HG03469 (cell line): ENCODE results near the gene DISC1.

Experiments used
- ATAC-seq: cut with Tn5 transposase; IDR thresholded peaks from one replicate; pipeline ENCODE4 v1.9.1; 2021; ENCODE audit warnings: mild to moderate bottlenecking, moderate library complexity, moderate number of reproducible peaks; ENCODE audit not compliant: unreplicated experiment

DISC1 gene

DNA sequence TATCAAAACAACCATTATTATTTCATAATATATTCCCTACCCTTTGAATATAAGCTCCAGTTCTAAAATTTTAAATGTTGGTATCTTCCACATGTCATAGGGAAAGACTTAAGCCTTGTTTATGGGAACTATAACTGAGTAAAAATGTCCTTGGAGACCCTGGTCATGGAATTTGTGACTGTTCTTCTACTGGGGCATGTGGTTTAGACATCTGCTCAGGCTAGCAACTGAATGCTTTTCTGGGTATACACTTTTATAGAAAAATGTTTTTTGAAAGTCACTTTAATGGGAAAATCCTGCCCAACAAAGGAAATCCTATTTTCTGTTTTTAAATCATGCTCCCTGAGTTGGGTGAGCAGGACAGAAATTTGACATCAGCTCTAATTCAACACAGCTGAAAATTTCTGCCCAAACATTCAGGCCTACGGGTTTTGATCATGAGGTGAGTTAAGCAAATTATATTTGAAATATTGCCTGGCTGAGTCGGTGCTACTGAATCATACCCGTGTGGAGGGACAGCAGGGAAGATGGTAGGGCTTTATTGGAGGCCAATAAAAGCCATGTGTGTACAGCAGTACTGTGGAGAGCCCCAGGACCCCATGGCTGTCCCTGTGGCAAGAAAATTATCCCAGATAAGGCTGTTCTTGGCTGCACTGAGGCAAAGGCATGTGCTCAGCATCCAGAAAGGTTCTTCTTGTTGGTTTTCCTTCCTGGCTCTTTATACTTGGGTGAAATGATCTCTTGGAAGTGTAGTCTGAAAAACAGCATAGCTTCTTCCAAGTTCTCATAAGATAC is 391.8 kb downstream of the DISC1 start:
- ATAC-seq: no peak

DNA sequence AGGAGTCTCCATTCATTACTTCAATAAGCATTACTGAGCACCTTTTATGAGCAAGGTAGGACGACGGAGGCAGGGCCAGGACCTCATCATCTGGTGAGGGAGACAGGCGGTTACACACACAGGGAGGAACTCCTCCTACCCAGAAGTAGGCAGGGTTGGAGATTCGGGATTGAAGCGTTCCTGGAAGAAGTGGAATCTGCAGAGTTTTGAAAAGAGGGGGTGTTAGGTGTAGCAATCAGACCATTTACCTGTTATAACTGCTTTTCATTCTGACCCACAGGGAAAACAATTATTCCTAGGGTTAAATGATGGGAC is 392.4 kb downstream of the DISC1 start:
- no peak for ATAC-seq

DNA sequence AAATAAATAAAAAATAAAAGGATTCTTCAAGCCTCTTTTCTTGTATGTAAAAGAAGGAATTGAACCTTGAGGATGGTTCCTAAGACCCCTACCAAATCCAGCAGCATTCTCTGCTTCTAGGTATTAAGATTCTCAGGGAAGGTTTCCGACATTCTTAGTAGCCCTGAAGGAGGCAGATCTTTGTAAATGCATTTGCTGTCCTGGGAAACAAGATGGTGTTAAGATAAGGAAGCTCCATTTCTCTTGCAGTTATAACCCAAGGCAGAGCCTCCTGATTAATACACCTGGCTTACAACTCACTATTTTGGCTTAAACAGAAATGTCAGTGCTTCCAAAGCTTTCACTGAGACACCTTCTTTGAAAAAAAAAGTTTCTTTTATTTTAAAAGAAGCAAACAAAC is 393.8 kb downstream of the DISC1 start:
- no peak for ATAC-seq

DNA sequence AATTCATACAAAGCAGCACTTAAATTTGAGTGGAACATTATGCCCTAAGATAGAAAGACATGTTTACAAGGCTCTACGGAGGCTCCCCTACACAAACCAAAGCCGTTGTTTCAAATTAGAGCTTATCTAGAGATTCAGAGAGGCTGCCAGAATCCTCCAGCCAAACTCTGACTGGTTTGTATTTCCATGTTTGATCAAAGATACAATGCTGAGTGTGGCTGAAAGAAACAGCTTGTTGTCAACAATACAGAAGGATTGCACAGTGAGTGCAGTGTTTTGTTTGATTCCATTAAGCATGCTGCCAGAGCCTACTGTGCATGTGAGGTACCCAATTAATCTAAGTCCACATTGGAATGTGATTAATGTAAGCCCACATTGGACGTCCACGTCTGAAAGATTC is 402.7 kb downstream of the DISC1 start:
- no peak for ATAC-seq

DNA sequence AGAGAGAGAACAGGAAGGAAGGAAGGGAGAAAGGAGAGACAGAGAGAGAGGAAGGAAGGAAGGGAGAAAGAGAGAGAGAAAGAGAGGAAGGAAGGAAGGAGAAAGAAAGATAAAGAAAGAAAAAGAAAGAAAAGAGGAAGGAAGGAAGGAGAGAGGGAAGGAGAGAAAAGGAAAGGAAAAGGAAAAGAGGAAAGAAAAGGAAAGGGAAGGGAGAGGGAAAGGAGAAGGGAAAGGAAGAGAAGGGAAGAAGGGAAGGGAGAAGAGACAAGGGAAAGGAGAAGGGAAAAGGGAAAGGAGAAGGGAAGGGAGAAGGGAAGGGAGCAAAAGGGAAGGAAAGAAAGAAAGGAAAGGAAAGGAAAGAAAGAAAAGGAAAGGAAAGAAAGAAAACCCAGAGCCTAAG is 404.6 kb downstream of the DISC1 start:
- no peak for ATAC-seq

DNA sequence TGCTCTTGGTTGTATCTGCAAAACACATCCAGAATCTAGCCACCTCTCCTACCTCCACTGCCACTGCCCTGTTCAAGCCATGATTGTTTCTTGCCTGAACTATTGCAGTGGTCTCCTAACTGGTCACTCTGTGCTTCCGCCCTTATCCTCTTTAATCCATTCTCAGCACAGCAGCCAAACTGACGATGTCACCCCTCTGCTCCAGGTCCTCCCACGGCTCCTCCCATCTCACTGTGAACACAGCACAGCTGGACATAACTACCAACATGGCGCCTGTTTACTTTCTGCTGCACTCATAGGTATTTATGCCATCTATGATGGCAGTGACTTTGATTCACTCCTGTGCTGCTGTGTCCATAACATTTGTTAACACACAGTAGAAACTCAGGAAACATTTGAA is 406.7 kb downstream of the DISC1 start:
- ATAC-seq: no peak

DNA sequence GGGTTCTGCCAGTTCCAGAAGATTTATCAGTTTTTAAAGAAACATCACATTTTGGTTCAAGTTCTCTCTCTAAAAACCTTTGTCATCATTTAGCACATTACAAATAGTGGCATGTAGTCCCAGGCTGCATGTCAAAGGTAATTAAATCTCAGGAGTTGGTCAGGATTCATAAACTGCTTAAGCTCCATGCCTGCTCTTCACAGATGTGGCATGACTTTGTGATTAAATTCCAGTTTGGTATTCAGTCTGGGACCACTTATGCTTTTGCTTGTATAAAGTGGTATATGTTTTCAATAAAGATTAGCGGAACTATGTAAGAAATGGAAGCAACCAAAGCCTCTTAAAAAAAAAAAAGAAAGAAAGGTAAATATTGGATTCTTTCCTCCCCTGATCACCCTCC is 408.0 kb downstream of the DISC1 start:
- no peak for ATAC-seq

DNA sequence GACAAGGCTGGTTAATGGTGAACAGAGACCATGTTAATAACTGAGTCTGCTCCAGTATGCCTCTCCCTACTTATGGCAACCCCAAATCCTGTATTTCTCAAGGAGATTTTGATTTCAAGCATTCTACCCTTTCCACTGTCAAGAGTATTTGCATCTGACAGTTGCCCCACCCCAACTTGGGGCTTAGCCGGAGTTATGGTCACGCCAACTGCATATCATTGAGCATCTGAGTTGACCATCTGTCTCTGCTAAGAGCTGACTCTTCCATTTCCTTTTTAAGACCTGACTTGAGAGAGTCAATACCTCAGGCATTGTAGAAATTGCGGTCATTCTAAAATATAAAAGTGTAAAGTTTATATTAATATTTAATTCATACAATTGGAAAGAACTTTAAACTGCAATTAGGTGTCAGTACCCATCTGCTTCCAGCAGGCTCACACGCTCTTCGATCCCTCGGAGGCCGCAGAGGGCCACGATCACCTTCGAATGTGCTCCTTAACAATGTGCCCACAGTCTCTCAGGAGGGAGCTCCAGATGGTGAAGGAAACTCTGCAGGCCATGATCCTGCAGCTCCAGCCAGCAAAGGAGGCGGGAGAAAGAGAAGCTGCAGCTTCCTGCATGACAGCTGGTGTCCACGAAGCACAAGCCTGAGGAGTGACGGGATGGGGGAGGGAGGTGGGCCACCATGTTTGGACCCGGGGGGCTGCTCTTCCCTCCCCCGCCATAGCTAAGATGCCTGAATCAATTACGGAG is 409.8 kb downstream of the DISC1 start:
- ATAC-seq: no peak

DNA sequence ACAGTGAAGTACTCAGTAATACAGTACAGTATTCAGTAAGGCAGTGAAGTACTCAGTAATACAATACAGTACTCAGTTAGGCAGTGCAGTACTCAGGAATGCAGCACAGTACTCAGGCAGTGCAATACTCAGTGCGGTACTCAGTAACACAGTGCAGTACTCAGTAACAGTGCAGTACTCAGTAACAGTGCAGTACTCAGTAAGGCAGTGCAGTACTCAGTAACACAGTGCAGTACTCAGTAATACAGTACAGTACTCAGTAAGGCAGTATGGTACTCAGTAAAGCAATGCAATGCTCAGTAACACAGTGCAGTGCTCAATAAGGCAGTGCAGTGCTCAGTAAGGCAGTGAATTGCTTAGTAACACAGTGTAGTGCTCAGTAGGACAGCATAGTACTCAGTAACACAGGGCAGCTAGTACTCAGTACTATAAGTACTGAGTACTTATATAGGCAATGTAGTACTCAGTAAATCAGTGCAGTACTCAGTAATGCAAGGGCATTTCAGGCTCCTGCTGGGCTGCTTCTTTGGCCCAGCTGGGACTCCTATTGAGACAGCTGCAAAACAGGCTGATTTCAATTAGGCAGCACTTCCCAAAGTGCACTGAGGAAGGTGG is 411.3 kb downstream of the DISC1 start:
- ATAC-seq: no peak

DNA sequence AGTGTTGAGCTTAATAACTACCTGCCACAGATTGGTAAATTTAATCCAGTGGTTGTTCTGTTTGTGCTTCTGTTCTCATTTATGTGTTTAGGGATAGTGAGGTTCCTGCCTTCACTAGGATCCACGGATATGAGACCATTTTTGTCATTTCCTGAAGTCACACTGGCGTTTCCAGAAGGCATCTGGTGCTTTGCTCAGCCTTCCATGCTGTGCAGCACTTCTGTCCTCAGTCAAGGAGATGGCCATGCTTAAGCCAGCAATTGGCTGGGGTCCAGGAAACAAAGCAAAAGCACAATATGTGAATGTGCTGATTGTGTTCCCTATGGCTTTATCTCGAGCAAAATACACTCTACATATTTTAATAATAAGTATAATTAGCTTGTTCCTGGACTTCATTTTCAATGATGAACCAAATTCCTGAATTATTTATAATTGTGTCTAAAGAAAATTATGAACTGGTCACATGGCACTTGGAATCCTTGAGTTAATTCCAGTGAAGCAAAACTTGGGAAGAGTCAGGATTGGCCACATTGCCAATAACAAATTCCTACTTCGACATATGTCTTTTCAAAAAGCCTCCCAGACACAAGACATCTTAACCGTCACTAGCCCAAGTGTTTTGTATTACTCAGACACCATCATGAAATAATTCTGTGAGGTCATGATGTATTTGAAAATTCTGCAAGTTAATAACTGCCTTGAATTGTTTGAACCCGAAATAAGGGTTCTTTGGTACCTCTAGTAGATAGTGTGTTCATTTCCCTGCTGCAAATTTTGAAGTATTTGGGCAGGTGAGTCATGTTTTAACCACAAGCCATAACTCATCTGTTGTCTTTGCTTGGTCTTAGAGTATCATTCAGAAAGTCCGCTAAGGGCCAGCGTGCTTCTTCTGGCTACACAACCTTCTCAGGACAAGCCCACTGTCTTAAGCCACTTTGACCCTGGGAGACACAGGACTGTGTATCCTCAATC is 412.4 kb downstream of the DISC1 start:
- no peak for ATAC-seq

DNA sequence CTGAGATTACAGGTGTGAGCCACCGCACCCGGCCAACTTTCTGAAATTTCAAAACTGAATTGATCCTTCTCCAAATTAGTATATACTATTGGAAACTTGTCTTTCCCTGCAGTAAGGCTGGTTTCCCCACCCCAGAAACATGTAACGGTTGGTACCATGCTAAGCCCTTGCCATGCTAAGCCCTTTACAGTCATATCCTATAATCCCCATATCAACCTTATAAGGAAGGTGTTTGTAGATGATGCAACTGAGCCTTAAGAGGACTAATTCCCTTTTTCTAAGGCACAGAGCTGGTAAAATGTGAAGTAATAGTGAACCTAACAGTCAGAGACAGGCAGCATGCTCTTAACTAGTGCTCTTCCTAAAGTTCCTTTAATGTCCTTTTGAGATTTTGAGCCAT is 413.7 kb downstream of the DISC1 start:
- ATAC-seq: no peak

DNA sequence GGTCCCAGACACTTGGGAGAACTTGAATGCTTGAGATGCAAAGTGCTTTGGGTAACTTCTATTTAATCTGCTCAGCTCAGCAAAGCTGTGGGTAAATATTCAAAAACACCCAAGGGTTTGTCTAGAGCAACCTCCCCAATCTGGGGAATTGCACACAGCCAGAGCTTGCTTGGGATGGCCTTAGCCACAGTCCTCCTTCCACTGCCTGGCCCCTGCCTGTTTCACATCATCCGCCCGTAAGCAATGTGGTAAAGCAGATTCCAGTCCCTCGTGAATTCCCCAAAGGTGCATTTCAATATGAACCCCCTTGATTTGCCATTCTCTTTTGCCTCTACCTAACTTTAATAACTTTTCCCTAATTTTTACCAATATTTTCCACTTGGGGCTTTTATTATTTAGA is 418.1 kb downstream of the DISC1 start:
- ATAC-seq: no peak

DNA sequence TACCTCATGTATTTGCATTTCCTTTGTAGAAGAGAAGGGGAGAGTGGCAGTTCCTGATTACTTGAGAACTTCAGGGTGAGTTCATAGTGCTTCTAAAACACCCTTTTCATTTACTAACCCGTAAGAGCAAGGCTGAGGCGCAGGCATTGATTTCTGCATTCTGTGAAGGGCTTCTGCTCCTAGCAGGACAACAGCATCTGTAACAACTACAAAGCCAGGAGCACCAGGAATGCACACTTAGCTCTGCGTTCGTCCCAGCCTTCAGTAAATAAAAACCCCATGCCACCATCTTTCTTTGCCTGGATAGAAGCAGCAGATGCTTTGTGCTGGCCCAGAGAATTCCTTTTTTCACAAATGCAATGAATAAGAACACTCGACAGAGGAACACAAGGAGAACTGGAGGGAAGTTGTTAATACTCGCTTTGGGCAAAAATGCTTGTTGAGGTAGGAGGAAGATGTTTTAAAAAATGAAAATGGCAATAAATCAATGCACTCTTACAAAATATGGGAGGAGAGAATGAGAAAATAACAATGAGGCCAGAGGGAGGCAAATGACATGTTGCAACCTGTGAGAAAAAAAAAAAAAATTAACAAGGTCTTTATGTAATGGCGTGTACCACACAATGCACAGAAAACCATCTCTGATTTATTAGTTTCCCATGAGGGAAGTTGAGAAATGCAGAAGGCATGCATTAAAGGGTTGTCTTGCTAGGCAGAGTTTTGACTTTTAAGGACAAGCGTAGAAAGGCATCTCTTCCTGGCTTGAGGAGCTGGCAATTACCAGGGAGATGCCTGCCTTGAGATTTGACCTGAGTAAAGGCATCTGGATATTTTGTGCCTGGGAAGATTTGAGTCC is 418.8 kb downstream of the DISC1 start:
- no peak for ATAC-seq

DNA sequence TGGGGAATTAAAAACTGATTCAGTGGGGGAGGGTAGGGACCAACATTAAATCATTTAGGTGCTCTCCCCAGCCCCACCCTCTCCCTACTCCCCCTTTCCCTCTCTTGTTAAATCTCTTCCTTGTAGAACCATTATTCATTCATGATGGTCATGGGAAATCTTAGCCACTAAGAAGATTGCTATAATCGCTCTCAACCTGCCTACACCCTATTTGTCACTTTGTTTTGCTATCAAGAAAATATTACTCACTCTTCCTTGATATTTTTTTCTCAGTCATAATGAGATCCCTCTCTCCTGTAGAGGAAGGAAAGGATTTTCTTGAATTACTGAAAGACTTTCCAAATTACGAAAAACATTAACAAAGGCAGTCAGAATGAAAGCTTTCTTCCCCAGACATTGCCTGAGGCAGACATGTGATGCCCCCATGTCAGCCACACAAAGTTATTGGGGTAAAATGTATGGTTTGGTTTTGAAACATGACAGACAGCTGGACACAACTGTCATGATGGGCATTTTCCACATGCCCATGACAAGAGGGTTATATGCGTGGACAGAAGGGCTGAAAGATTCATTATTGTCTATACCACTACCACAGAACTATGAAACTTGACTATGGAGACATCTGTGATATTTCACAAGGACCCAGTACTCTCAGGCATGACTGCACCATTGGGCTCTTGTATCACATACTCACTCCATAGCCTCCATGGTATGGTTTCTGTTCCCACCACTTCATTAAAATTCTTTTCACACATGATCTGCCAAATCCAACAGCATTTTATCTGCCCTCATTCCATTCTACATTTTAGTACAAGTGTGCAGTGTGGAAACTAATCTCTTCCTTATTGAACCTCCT is 420.1 kb downstream of the DISC1 start:
- ATAC-seq: no peak

DNA sequence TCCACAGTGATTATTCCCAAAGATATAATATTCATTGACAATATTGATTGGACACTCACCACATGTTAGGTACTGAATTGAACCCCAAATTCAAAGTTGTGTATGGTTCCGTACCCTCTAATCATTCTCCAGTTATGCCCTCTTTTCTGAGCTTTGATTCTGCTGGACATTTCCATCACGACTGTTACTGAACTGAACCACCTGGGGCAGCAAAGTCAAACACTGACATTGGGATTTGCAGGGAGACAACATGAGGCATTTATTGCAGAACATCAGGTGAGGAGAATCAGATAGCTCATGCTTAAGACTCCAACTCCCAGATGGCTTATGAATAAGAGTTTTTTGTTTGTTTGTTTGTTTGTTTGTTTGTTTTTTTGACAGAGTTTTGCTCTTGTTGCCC is 420.9 kb downstream of the DISC1 start:
- ATAC-seq: no peak

DNA sequence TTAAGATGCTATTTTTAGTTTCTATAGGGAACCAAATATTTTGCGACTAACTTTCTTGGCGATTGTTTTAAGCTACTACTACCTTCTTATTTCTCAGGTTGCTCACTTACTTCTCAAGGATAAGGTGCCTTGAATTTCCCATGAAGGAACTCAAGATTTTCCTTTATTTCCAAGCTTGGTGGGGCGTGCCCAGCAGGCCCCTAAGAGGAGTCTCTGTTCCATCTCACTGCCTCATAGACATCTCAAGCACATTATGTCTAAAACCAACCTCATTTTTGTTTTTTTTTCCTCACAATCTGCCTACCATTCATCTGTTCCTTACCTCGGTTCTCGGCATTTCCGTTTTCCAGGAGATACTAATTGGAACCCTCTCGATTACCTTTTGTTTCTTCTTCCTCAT is 421.9 kb downstream of the DISC1 start:
- ATAC-seq: no peak

DNA sequence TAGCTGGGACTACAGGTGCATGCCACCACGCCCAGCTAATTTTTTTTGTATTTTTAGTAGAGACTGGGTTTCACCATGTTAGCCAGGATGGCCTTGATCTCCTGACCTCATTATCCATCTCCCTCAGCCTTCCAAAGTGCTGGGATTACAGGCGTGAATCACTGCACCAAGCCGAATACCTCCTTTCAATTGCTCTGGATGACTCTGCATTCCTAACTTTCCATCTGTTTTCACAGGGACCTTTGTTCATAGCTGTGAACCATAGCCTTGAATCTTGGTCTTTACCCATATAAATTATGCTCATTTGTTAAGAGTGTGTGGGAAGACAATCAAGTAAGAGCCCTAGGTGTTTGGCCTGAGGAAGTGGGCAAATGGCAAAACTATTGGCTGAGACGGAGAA is 422.7 kb downstream of the DISC1 start:
- no peak for ATAC-seq

DNA sequence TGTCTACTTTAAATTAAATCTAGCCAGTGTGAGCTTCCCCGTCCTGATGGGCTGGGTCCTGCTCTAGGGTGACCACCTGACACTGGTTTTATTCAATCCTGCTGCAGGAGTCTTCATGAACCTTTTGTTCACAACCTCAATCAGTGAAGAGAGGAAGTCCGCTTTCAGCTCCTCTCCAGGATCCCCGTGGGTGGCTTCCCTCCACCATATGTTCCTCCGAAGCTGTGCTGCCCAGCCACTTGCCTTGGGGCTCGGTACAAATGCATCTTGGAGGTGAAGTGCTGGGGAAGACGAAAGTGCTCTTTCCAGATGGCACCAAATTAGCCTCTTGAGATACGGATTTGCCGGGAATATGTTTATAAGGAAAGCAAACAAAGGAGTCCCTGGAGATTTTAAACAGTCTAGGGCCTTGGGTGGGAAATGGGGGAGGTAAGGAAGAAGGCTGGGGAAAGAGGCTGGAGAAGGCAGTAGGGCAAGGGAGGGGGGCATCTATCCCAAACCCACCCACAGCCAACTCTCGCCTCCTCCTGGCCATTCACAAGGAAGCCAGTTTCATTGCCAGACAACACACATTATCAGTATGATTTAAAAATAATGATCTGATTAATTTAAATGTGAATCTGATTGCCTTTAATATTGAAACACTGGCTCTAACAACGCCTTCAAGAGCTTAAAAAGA is 430.8 kb downstream of the DISC1 start:
- no peak for ATAC-seq

DNA sequence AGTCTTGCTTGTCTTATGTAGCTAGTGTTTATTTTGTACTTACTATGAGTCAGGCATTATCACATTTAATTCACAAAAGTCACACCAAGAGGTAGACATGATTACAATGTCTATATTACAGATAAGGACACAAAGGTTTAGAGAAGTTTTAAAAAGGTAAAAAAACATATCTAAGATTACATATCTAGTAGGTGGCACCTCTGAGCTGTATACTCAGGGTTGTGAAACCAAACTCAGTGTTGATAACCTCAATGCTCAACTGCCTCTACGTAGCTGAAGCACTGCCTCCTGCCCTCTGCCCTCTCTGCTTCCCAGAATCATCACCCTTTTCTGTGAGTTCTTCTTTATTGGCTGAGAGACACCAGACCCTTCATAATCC is 431.3 kb downstream of the DISC1 start:
- ATAC-seq: no peak
